HG02885 (cell line): ENCODE results near the gene RNF150.
"Not testable (repeated sequence)": the region's sequence is repeated elsewhere in the genome, so short reads cannot be mapped to it uniquely, and the experiment has no call there.

Experiments
- ATAC-seq: cut with Tn5 transposase; IDR thresholded peaks from one replicate; pipeline ENCODE4 v1.9.1; 2021; ENCODE audit warnings: mild to moderate bottlenecking; ENCODE audit not compliant: unreplicated experiment, poor library complexity

The RNF150 gene

DNA sequence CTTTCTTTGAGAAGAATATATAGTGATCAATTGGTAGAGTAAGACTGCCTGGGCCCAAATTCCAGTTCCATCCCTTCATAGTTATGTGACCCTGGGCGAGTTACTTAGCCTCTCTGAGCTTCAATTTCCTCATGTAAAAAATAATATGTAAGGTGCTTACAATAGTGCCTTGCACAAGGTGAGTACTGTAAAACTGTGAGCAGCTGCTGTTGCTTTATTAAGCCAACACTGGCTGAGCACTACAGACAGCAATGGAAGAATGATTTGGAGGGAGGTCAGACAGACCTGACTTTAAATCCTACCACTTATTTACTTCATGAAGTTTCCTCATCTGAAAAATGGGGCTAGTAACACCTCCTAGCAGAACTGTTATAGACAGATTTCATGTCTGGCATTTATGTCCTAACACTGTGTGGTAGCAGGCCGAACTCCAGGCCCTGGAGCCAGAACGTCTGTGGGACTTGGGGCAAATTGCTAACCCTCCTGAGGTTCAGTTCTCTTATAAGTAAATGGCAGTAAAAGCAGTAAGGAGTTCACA, 53.8 kb downstream of the RNF150 start:
- ATAC-seq: no peak

GRCh38 chr4:141078871-141079270, 54.4 kb downstream of the RNF150 start:
- no peak for ATAC-seq

GRCh38 chr4:141077611-141078225, 55.6 kb downstream of the RNF150 start:
- no peak for ATAC-seq

- no peak for ATAC-seq
Measured at GRCh38 chr4:141075553-141075952, 57.7 kb downstream of the RNF150 start.

GRCh38 chr4:141074098-141074878, 59.0 kb downstream of the RNF150 start:
- ATAC-seq: no peak

DNA sequence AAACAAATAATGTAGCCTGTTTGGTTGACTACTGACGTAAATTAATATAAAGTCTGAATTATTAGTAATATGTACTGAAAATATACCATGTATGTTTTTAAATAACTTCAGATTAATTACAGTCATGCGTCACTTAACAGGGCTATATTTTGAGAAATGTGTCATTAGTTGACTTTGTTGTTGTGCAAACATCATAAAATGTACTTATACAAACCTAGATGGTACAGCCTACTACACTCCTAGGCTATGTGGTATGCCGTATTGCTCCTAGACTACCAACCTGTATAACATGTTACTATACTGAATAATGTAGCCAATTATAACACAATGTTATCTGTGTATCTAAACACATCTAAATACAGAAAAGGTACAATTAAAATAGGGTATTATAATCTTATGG, 66.6 kb downstream of the RNF150 start:
- no peak for ATAC-seq

- no peak for ATAC-seq
Measured at GRCh38 chr4:141065872-141066271, 67.4 kb downstream of the RNF150 start.

DNA sequence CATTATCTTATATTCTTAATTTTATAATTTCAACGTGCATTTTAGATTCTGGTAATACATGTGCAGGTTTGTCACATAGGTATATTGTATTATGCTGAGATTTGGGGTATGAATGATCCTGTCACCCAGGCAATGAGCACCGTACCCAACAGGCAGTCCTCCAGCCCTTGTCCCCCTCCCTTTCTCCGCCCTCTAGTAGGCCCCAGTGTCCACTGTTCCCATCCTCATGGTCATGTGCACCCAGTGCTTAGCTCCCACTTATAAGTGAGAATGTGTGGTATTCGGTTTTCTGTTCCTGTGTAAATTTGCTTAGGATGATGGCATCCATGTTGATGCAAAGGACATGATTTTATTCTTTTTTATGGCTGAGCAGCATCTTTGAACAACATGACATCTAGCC, 70.6 kb downstream of the RNF150 start:
- no peak for ATAC-seq

DNA sequence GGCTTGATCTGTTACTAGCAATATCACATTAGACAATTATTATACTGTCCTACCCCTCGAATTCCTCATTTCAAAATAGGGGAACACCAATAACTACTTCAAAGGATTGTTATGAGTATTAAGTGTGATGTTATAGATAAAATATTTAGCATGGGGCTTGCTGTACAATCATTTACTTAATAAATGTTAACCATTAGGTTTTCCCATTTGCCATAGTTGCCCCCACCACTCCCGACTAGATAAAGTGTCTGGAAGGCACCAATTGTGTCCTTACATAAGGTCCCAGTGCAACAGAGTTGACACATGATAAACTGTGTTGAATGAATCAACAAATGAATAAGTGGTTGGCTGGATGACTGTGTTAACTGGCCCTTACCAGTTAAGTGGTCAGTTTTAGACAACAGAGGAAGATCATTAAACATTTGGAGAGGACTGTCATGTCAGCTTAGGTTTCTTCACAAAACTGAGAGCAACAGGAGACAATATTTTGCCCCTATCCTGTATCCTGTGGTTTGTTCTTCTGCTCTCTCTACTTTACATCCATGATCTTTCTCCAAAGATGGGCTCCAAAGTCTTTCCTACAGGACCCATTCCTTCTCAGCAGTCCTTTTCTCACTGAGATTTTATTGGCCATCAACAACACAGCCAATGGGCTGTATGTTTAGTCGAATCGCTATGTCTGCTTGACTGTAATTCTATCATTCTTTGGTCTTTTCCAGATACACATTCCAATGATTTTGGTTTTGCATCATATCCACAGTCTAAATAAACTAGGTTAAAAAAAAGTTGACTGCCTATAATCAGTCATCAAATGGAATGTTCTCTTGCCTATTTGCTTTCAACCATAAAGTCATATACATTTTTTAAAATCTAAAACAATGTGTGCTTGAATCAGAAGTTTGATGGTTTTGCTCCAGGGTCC, 74.4 kb downstream of the RNF150 start:
- ATAC-seq: no peak

DNA sequence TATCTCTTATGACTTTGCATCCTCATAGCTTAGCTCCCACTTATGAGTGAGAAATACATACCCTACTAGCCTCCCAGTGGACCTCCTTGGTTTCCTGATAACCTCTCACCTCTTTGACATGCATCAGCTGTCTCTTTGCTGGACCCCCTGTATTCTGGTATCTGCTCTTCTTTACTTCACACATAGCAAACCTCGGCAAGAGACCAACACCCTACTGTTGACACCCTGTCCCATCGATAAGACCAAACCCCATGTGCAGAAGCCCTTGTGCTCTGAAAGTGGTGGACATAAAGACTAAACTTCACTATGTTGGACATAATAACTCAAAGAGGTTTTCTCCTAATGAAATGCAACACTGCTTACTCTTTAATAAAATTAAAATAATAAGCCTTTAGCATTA, 75.7 kb downstream of the RNF150 start:
- no peak for ATAC-seq

DNA sequence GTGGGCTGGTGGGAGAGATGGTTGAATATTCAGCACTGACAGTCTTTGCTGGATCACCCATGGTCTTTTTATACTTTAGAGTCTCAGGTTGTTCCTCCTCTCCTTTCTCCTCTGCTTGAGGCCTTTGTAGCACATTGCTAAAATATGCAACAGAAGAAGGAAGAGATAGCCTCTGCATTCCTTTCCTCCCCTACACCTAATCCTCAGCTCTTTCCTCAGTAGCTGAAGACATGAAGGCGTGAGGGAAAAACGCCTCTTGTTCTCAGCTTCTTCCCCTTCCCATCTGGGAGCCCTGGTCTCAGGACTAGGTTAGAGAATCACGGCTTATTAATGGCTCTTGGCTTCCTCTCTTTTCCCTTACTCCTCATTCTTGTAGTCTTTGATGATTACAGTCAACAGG, 76.8 kb downstream of the RNF150 start:
- no peak for ATAC-seq

- ATAC-seq: no peak
Measured at GRCh38 chr4:141054446-141054845, 78.8 kb downstream of the RNF150 start.

- ATAC-seq: not testable (repeated sequence)
Measured at GRCh38 chr4:141050999-141051398, 82.3 kb downstream of the RNF150 start.

GRCh38 chr4:141047228-141047884, 85.9 kb downstream of the RNF150 start:
- no peak for ATAC-seq

DNA sequence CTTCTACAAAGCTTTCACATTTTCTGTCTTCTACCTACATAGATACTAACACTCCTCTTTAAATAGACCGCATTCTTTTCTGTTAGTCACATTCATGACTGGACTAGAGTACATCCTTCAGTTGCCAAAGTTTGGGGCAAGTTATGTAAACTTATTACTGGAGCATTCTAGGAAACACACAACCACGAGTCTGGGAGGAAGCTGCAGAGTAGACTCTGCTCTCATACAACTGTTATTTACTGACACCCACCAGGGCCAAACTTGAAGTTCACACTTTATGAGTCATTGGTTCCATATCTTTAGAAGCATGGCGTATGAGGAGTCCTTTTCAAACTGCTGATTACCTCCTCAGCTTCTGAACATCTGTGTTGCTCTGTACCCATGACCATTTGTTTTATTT, 87.0 kb downstream of the RNF150 start:
- ATAC-seq: no peak

DNA sequence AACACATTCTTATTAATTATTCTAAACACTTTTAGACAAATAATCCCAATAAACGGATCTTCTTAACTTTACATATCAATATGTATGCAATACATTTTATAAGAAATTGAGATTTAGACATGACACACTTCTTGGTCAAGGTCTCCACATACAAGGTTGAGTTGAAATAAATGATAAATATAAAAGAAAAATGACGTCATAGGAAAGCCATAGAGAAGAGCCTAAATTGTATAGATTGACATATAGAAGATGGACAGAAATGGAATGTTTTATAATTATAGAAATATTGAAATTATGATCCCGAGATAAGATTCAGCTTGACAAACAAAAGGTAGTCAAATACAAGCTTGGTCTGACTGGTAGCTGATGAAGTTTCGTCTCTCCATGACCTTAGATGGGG, 87.4 kb downstream of the RNF150 start:
- no peak for ATAC-seq

- no peak for ATAC-seq
Measured at GRCh38 chr4:141041021-141041476, 92.2 kb downstream of the RNF150 start.

- no peak for ATAC-seq
Measured at GRCh38 chr4:141039156-141039555, 94.1 kb downstream of the RNF150 start.

GRCh38 chr4:141038428-141038827, 94.8 kb downstream of the RNF150 start:
- no peak for ATAC-seq

GRCh38 chr4:141037446-141037845, 95.8 kb downstream of the RNF150 start:
- ATAC-seq: no peak
